GM12874 (cell line): Measurements from ENCODE around the gene PARP2.

Experiments used
- CTCF ChIP-seq: IDR thresholded peaks from 2 replicates; pipeline ENCODE4 v1.5.1; 2011; ENCODE audit warnings: low read depth, mild to moderate bottlenecking, control low read depth, low read length, moderate library complexity; ENCODE audit not compliant: insufficient read depth

The PARP2 gene

GRCh38 chr14:20332788-20333493 lies 10.5 kb upstream of the PARP2 start, which contains the start of gene CCNB1IP1:
TSS of gene CCNB1IP1 (minus strand) at chr14:20333279. CDS start at chr14:20316523, 16,756 bp downstream.
- TF ChIP-seq CTCF = no peak

- no peak for TF ChIP-seq CTCF
Observed at GRCh38 chr14:20333494-20333841, 10.0 kb upstream of the PARP2 start.

GRCh38 chr14:20334017-20334416 lies 9.4 kb upstream of the PARP2 start:
- no peak for TF ChIP-seq CTCF

GRCh38 chr14:20341646-20342045 lies 1.8 kb upstream of the PARP2 start:
- no peak for TF ChIP-seq CTCF

GRCh38 chr14:20343862-20344220 lies 406 bp downstream of the PARP2 start:
- TF ChIP-seq CTCF = no peak

GRCh38 chr14:20345366-20345765 lies 1.9 kb downstream of the PARP2 start:
- TF ChIP-seq CTCF = no peak

GRCh38 chr14:20346713-20347112 lies 3.3 kb downstream of the PARP2 start:
- TF ChIP-seq CTCF = no peak
